ENCODE data around the gene PLD1.
"Not testable (repeated sequence)": the region's sequence is repeated elsewhere in the genome, so short reads cannot be mapped to it uniquely, and the experiment has no call there.

PLD1 gene

DNA sequence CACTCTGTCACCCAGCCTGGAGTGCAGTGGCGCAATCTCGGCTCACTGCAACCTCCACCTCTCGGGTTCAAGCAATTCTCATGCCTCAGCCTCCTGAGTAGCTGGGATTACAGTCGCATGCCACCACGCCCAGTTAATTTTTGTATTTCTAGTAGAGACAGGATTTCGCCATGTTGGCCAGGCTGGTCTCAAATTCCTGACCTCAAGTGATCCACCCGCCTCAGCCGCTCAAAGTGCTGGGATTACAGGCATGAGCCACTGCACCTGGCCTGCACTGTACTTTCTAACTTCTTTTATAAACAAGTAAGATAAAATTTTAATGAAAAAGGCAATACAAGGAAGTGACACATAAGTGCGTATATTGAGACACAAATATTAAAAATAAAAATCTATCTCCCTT, 117.7 kb downstream of the PLD1 start:
- not testable (repeated sequence) for DNase-seq

DNA sequence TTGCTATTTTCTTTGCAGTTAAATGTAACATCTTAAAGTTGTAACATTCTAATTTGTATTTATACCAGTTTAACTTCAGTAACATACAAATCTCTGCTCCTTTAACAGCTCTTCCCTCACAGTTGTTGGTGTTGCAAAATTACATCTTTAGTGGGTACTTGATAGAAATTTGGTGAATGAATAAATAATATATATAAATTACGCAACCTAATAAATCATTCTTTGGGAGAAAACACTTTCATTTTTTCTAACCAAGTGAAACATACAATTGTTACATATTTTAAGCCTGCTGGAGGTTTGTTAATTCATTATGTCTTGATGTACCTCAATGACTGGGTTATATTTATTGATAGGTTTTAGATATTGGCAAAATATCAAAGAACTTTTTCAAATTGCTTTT, 118.8 kb downstream of the PLD1 start:
- DNase-seq: no peak

DNA sequence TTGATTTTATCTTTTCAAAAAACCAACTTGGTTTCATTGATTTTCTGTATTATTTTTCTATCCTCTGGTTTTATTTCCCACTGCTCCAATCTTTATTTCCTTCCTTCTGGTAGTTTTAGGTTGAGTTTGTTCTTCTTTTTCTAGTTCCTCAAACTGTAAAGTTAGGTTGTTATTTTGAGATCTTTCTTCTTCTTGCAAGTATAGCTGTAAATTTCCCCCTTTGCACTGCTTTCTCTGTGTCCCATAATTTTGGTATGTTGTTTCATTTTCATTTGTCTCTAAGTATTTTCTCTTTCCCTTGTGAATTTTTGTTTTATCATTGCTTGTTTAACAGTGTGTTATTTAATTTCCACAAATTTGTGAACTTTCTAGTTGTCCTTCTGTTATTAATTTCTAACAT, 120.0 kb downstream of the PLD1 start:
- peak in 2 of 4 experiments; percentile 62 to 69 for DNase-seq

DNA sequence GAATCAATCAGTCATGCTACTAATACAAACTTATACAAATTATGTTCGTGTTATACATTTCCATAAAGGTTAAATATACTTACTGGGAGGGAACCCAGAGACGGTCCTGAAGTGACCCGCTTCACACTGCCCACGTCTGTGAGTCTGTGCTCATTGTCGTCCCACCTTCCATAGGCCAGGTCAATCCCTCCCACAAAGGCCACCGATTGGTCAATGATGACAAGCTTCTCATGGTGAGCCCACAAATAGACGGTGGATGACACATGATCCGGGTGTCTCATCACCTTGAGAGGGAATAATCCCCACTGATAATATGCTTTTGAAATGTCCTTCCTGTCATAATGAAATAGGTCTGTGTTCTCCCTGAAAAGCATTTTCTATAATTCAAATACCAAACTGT, 121.7 kb downstream of the PLD1 start:
- DNase-seq: no peak

DNA sequence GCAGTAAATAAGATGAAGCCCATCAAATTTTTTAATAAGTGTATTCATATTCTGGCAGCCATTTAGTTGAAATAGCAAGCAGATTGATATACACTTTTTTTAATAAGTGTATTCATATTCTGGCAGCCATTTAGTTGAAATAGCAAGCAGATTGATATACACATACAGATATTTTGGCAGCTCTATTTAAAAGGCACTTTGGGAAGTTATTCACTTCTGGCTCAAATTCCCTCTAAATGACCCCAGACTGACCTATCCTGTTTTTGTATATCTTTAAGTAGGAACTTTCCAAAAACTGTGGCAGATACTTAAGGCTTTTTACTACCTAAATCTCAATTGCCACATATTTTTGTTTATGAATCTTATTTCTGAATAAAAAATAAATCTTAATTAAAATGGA, 122.3 kb downstream of the PLD1 start:
- no peak for DNase-seq

DNA sequence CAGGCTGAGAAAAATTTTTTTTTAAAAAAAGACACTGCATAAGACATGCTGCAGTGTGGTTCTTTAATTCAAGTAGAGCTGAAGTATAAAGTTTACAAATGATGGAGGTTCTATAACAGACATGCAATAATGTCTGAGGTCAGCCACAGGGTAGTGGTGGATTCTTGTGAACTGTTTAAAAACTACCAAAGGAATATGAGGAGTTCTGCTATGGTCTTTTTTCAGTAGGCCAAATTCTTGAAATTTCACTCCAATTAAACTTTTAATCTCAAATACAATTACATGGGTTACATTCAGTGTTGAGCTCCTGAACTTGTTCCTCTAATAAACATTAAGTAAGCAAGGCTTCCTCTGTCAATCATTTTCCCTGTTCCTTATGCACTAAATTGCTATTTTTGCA, 122.7 kb downstream of the PLD1 start:
- DNase-seq: no peak

DNA sequence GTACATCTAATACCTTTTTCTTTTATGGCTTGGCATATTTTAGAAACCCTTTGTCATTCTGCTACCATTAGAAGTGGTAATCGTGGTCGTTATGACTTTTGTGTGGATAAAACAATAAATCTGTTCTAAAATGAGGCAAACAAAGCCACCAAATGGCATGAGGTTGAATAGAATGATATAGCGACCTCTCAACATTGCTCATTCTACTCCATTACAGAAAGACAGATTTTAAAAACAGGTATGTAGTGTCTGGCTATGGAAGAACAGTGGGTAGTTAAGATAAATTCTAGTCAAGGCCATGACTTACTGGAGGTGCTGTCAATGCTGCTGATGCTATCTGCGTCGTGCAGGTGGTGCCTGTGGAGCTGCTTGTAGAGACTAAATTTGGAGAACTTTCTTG, 123.2 kb downstream of the PLD1 start:
- no peak for DNase-seq

DNA sequence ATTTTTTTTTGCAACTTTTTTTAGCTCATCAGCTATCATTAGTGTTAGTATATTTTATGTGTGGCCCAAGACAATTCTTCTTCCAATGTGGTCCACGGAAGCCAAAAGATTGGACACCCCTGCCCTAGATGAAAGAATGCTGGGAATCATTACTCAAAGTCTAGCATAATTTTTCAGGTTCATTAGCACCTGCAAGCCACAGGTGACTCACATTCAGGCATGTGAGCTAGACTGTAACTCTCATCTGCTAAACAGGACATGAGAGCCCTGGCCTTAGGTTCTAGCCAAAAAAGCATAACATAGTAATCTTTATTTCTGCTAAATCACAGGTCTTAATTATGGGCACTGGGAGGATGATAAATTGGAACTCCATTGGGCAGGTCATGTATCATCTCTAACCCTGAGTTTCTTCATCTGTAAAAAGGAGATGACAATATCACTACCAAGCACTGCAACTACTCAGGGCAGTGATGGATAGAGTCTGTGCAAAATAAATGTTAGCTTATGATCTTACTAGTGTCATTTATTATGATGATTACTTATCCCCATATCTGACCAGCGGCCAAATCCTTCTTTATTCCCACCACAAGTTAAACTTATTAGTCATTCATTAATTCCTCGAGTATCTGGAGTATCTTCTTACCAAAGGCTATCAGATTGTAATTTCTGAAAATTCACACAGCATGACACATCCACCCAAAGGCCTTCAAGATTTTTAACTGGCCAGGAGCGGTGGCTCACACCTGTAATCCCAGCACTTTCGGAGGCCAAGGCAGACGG, 125.0 kb downstream of the PLD1 start:
- DNase-seq: no peak

DNA sequence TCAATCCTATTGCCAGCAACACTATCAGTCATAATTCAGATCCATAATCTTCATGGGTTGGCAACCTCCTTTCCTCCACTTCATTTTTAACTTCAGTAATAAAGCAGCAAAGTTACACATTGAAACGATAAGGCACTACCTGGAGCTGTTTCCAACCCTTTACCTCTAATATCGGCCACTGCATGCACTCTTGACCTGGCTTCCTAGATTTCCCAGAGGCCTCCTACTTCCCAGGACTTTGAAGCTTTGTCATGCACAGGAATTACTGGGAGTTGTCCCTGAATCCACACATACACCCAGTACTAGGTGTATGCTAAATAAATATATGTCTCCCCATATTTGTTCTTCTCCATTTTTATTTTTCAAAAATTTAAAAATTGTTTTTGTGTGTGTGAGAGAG, 126.1 kb downstream of the PLD1 start:
- no peak for DNase-seq

DNA sequence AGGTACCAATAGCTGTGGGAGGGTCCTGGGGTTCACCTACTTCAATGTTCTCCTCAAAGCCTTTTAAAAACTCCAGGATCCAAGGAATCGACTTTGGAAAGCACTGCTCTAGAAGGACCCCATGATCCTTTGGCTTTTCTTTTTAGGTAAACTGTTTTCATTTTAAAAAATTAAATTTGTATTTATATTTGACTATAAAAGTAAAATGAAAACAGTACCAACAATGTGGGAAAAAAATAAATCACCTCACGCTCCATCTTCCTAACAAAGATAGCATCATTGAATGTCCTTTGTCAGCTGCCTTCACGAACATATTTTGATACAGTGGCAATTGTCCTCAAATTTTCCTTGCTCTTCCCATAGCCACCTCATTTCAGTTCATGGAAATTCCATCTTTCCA, 127.5 kb downstream of the PLD1 start:
- DNase-seq: no peak

DNA sequence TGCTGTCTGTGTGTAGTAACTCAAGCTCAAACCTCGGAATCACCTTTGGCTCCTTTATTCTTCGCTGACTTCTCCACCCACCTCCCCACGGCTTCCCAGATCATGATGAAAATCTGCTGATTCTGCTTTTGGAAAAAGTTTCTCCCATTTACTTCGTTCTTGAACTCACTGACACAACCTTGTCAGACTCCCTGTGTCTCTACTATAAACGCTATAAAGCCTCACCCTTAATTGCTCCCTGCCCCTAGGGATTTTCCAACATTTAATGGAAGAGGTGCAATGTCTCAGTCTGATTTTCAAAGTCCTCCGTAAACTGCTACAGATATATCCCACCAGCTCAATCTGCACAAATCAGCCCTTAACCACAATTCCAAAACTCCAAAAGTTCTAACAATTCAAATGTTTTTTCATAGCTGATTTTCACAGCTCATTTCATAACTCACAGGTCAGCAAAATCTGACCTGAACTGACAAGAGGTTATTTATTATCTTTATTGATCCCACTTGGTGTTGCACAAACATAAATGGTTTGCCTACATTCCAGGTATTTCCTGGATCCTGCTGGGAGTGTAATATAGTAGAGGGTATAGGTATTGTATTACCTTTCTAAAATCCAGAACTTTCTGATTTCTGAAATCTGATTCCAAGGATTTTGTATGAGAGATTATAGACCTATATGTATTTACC, 129.4 kb downstream of the PLD1 start:
- no peak for DNase-seq

DNA sequence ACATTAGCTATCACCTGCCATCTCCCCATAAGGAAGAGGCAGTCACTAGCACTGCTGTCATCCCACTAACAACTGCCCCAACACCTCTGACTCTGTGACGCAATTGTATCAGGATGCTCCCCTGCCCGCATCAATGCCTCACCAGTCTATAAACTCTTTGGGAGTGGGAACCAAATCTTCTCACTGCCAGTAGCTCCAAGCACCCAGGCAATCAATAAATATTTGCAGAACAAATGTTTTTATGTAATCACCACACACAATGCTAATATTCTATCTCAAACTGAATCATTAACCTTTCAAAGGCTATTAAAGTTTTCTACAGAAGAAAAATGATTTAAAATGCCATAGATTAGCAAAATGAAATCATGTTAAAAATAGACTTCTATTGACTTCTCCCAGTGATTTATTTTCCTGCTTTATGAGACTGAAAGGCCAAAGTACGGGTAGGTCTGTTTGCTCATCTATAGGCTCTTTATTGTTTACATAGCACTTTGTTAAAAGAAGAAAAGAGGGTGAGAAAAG, 131.3 kb downstream of the PLD1 start:
- no peak for DNase-seq

DNA sequence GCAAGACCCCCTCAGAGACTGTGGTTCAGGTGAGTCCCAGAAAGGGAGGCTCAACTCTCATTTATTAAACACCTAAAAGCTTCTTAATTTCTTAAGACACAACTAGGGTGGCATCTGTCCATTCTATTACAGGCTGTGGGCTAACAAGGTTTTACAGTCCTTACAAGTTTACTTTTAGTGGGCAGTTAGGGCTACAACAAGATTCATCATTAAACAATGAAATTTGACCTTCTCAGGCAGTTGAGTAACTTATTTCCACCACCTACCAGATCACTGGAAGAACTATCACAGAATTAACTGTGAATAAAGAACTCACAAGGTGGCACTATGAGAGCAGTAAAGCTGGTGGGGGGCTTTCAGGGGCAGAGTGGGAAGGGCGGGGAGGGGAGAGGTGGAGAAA, 132.6 kb downstream of the PLD1 start:
- no peak for DNase-seq

DNA sequence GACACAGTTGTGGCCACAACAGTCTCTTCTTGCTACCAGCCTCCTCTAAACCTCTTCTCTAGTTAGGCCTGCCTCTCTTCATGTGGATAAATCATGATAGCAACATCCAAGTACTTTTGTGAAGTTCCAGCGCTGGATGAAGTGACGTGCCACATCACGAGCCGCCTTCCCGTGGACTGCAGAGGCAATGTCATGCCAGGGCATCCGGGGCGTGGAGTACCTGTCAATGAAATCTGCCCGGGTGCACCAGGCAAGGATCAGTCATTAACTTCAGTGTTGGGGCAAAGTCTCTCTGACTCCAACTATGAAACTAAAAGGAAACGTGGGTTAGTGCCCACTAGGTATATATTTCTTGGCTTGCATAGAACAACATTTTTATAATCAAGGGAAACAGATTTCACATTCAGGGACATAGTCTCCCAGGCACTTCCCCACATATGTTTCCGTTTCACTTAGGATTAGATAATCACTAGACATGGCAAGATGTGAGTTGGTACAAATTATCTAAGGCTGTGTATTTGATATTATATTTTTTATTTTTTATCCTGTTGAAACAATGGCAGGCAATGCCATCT, 133.6 kb downstream of the PLD1 start:
- DNase-seq: peak in 1 of 4 experiments; percentile 19

DNA sequence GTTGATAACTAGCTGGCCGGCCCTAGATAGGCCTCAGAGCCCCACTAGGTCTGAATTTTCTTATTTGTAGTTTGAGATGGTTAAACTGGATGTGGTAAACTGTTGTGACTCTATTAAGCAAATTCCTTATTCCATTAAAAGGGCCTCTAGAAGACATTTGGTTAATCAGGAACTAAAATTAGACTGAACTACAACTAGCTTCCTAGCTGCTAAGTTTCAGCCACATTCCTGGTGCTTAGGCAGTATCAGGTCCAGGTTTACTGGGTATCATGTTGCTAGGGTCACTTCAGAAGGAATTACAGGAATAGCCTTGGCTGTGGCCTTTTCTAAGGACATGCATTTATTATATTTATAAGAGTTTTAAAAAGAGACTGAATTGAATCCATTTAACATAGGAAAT, 136.3 kb downstream of the PLD1 start:
- no peak for DNase-seq

DNA sequence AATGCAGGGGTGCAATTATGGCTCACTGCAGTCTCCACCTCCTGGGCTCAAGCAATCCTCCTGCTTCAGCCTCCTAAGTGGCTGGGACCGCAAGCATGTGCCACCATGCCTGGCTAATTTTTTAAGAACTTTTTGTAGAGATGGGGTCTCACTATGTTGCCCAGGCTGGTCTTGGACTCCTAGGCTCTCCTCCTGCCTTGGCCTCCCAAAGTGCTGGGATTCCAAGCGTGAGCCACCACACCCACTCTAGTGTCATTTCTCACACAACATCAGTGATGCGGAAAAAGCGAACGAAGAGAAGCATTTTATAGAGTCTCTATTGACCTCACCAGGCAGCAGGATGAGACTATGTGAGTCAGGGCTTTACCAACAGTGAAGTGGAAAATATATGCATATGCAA, 137.7 kb downstream of the PLD1 start:
- DNase-seq: no peak

DNA sequence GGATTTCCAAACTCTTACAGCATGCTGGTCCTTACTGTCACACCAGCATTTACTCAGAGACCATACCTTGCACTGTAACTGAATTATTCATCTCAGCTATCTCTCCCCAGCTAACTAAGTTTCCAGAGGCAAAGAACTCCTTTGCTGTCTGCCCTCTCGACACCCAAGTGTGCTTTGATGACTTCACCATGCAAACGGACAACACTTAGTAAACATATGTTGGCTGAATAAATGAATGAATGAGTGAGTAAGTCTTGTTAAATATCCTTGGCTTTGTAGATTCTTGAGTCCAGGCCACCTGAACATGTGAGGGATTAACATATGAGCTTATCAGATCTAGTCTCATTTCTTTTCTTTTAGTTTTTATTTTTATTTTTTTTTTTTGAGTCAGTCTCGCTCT, 138.2 kb downstream of the PLD1 start:
- DNase-seq: no peak

DNA sequence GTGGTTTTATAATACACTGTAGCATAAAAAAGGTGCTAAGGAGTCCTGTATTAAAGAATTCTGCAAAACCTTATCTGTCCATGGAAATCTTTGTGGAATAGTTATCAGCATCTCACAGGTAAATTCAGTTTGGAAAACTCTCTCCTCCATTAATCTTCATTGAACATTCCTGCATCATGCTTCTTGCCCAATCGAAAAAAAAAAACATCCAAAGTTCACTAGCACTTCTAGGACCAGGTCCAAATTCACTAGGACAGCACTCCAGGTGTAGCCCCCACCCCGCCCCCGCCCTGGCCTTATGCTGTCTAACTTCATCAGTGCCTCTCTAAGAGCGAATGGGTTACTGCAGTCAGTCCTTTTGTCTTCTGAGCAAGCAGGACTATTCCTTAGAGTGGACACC, 138.6 kb downstream of the PLD1 start:
- no peak for DNase-seq

DNA sequence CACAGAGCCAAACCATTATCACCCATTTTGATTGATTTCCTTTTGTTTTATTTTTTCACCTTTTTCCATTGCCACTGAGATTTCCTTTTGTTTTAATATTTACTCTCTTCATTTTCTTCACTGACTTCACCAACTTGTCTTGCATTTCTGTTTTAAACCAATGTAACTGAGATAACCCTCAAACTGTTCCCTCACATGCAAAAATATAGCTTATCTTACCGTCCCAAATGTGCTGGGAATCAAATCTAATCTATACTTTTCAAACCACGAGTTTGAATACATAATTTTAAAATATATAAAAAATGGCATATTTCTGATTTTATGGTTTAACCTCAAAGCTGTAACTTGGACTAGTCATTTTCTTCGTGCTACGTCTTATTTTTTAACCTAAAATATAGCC, 143.8 kb downstream of the PLD1 start:
- DNase-seq: no peak

DNA sequence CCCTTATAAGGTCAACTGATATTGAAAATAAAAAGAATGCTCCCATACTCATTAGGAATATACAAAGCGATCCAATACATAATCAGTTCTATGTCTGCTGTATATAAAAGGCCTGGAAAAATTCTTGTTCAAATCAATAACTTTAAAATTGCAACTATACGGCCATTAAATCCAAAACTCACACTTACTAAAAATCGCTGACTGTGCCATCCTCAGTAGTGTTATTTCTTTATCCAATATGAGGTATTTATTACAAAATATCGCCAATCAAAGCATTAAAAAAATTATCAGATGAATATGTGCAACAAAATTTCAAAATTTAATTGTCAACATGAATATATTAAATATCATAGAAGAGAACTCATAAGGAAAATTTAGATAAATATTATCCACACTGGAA, 146.5 kb downstream of the PLD1 start:
- DNase-seq: no peak

DNA sequence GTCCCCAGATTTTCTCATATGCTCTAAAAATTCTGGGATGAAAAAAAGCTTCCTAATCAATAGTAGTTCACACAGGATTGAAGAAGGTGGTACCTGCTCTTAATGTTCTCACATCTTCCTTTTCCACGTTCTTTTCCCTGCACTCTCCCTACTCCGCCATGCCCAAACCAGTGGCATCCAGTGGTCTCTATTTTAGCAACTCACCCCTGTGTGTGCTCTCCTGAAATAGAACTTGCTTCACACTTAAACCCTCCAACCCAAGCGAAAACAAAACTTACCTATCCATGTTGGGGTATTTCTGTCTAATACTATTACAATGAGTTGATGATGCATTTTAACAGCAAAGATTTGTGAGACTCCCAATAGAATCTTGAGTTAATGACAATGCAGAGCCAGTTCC, 148.8 kb downstream of the PLD1 start:
- no peak for DNase-seq

DNA sequence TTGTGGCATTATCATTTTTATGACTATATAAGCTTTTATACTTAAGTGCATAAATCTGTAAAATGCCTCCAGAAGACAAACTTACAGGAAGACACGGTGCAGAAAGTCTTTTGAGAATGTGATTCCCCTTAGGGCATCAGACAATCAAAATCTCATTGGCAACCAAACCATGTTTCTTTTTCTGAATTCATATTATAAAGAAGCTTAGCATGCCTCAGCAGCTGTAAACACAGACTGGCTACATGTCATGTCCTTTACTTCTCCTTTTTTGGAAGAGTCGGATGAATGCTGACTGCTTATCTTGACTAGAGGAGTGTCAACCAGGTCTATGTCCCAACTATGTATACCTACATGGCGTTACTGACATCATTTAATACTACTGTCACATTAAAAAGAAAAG, 150.1 kb downstream of the PLD1 start:
- peak in 1 of 4 experiments; percentile 14 for DNase-seq

DNA sequence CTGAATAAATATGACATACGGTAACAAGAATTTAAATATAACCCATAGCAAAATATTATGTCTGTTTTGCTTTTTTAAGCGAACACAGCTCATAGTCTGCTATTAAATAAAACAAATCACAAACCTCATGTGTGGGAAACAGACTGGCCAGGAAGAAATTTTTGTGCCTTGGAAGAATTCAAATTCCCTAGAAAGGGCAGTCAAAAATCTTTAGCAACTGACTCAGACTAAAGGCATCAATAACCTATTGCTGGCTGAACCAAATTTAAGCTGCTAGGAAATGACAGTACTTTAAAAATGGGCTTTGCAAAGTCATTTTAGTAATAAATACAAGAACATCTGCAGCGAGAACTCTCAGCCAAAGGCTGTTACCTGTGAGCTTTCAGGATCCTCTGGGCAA, 151.4 kb downstream of the PLD1 start:
- DNase-seq: no peak

DNA sequence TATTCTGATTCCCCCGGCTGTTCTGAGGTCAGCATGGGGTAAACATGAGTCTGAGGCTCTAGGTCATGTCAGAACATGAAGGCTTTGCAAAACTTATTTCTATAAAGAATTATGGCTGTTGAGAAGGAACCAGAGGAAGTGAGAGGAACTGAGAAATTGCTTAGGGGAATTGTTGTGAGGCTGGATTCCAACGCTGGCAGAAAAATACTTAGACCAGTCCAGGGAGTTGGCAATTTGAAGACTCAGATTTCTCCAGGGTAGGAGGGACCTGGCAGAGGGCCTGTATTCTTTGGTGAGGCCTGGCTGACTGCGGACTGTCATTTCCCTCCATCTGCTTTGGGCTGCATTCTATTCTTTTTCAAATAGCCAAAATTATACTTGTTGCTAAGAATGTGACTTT, 155.5 kb downstream of the PLD1 start:
- DNase-seq: peak in 1 of 4 experiments; percentile 24
